Epithelial cell of prostate (primary cell): ENCODE measurements around the gene NECAB2.
"Not testable (repeated sequence)": the region's sequence is repeated elsewhere in the genome, so short reads cannot be mapped to it uniquely, and the experiment has no call there.

Experiments
- DNase-seq: peaks from one replicate; pipeline ENCODE4 v3.0.0-alpha.2; 2011; ENCODE audit warnings: low read depth, low spot score
- H3K27ac ChIP-seq: fragments of 450-650 bp; 2 replicates; pipeline ENCODE4 v1.5.1; 2017; ENCODE audit warnings: mild to moderate bottlenecking

Gene NECAB2

DNA sequence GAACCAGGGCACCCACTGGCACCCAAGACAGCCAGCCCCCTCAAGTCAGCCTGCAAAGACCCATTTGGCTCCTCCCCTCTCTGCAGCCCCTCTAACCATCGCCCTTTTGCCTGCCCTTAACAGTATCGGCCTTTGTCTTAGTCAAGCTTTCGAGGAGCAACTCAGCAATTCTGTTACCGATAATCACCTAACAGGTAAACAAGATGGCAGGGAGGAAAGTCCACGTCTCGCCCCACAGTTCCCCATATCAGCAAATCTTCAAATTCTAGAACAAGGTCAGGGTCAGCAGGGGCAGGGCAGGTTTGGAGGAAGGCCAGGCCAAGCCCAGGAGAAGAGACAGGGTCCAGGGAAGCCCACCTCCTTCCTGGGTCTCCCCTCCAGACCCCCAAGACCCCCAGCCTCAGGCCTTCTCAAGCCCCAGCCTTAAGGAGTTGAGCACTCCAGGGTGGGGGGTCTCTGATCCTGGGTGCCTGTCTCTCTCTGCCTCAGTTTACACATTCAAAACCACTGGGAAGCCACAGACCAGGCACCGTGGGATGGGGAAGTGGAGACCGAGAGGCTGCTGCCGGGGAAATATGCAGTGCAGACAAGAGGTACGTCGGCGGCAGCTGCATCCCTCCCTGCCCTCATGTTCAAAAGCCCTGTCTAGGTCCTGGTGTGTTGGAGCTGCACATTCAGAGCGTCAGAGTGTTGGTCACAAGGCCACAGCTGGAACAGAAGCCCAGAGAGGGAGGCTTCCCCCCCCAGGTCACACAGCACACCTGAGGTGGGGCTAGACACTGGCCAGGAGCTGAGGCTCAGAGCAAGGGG is 18.9 kb upstream of the NECAB2 start:
- DNase-seq, result no peak
- no peak overlapping the region for H3K27ac ChIP-seq

DNA sequence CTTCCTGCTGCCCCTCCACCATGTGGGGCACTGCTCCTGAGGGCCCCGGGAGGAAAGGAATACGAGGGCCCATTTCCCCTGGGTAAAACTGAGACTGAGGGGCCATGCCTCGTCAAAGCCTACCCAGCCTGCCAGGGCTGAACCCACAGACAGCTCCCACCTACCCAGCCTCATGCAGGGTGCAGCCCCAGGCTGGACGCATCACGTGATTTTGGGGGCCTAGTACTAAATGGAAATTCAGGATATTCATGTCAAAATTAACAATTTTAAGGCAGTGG is 18.4 kb upstream of the NECAB2 start:
- DNase-seq, result no peak
- no peak overlapping the region for H3K27ac ChIP-seq

DNA sequence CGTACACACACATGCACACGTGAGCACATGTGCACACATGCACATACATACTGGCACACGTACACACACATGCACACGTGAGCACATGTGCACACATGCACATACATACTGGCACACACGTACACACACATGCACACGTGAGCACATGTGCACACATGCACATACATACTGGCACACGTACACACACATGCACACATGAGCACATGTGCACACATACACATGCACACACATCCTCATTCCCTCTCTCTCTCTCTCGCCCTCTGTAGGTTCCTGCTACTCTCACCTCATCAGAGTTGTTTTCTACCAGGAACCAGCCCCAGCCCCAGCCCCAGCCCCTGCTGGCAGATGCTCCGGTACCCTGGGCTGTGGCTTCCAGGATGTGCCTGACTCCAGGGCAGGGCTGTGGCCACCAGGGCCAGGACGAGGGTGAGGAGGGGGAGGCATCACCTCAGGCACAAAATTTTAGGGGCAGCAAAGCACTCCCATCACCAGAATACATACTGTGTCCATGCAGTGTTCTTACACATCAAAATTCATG is 17.1 kb upstream of the NECAB2 start:
- not testable (repeated sequence) for DNase-seq, H3K27ac ChIP-seq

DNA sequence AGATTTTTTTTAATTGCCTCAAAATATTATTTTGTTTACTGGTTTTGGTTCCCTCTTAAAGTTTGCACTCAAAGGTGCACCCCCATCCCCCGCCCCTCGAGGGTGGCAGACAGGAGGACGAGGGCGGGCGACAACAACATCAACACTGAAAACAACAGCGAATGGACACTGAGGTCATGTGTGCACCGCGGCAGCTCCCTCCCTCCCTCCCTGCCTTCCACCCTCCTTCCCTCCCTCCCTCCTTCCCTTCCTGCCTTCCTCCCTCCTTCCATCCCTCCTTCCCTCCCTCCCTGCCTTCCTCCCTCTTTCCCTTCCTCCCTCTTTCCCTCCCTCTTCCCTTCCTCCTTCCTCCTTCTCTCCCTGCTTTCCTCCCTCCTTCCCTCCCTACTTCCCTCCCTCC is 16.5 kb upstream of the NECAB2 start:
- no peak for DNase-seq
- no peak overlapping the region for H3K27ac ChIP-seq

DNA sequence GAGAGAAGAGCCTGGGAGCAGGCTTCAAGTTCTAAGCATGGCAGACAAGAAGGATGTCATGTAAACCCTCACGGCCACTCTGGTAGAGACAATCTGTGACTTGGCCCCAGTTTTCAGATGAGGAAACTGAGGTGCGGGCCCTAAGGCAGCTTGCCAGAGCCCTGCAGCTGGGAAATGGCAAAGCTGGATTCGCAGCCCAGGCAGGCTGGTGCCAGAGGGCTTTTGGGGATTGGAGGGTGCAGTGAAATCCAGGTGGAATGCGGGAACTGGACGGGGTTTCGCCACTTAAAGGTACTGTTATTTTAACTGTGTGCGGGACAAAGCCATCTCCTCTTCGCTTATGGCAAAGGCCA is 15.5 kb upstream of the NECAB2 start:
- no peak for DNase-seq
- peak overlapping the region; percentile 79 for H3K27ac ChIP-seq

DNA sequence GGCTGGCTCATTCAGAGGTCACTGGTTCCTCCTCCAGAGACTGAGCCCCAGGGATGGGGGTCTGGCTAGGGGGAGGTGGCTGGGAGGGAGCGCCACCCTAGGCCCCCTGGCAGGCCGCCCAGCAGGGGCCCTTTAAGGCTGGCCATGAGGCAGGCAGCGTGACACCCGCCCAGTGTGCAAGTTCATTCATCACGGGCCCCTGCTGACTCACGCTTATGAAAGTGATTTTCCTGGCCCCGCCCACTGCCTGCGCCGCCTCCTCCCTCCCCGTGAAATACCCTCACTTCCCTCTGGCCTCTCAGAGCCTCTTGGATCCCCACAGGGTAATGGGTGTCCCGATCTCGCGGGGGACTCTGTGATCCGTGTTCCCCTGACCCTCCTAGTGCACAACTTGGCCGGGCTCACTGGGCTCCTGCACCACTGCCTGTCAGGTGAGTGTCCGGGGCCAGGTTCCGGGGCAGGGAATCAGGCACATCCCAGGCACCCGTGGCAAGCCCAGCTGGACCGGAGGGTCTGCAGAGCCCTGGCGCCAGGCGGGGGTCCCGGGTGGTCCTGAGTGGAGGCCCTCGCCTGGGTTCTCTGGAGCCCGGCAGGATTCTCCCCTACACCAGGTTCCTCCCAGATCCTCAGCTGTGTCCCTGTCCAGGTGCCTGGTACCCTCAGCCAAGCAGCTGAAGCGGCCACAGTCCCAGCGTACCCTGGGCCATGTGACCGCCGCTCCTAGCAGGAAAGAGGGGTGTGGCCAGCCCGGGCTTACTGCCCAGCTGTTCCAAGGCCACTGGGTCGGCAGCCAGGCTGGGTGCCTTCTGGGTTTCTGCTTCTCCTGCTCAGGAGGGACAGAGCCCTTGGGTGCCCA is 14.9 kb upstream of the NECAB2 start, which contains the start of gene OSGIN1:
Gene OSGIN1 (plus strand): TSS at position 301 of the 856 bp plus-strand sequence. CDS start 4,432 bp downstream, outside the sequence.
- H3K27ac ChIP-seq, result peak within 1 kb of the TSS; percentile 79

DNA sequence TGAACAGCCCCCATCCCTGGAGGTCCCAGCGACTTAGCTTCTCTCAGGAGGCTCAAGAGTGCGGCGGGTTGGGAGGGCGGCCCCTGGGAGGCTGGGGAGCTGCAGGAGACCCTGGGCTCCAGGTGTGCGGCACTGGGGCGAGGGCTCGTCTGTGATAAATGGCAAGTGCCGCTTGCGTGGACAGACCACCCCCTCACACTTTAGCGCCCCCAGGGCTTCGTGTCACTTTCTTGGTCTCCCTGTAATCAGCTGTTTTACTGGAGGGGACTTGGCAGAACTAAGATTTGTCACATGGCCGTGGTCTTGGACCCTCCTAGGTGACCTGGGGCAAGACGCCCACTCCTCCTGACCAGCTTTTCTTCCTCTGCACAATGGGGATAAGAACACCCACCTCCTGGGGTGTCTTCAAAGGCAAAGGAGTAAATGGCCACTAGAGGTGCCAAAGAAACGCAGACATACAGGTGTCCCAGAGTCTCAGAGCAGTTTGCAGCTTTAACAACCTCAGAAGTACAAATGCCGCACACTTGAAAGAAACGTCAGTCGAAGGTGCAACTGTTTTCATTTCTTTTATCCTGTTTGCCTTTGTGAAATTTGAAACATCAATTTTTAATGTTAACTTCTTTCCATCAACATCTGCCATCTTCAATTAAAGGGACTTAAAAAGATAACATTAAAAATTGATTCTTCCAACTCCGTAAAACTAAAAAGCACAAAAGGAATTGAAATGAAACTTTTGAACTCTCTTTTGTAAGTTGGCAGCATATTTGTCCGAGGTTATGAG is 14.1 kb upstream of the NECAB2 start:
- peak overlapping the region; percentile 79 for H3K27ac ChIP-seq
- DNase-seq, result no peak

More for the DNA sequence above, 14.9 kb upstream of the NECAB2 start, which contains the start of gene OSGIN1:
- DNase-seq, result peak; percentile 79

DNA sequence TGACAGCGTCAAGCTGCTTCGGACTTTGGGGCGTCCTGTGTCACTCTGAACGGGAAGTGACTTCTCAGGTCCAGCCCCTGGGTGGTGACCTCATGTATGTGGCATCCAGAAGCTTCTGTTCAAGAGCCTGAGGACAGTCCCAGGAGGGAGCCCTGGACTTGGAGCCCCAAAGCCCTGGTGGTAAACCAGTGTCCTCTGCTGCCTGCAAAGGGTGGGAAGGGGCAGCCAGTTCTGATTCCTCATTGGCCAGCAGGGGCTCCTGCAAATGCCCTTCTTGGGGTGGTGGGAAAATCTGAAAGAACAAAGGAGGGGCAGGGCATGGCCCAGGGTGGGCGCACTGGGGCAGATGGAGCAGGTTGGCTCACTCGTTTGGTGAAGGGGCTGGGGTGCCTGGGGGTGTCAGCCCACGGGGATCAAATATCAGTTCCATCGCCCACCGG is 13.4 kb upstream of the NECAB2 start:
- DNase-seq, result no peak
- peak overlapping the region; percentile 79 for H3K27ac ChIP-seq

DNA sequence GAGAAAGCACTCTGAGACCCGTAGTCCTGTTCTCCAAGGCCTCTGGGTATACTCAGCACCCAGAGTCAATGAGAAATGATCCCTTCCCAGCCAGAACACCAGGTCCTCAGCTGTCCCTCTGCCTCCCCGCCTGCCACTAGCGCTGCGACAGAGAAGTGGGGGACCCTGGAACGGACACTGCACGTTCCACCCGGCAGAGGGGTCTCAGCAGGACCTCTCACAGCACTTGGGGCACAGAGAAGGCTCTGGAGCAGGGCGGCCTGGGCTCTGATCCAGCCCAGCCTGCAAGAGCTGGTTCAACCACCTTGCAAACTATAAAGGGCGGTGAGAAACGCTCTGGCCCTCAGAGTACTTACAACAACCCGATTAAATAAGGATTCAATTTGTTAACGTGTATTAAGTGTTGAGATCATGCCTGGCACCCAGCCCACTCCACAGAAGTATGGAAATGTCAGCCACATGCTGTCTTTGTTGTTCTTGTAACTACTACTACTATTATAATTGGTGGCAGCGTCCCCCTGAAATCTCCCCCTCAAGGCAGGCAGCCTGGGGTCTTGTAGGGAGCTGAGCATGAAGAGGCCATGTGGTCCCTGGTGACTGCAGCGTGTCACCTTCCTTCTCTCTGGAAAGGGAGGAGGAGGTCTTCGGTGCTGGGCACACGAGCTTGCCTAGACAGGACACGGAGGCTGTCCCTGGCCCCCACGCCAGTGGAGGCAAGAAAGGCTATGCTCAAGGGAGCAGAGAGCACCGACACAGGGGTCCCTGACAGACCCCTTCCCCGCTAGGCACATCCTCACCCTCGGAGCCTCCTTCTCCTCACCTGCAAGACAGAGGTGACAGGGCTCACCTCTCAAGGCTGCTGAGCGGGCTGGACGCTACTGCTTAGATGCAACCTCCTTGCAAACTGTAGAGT is 12.6 kb upstream of the NECAB2 start:
- no peak overlapping the region for H3K27ac ChIP-seq
- DNase-seq, result no peak

DNA sequence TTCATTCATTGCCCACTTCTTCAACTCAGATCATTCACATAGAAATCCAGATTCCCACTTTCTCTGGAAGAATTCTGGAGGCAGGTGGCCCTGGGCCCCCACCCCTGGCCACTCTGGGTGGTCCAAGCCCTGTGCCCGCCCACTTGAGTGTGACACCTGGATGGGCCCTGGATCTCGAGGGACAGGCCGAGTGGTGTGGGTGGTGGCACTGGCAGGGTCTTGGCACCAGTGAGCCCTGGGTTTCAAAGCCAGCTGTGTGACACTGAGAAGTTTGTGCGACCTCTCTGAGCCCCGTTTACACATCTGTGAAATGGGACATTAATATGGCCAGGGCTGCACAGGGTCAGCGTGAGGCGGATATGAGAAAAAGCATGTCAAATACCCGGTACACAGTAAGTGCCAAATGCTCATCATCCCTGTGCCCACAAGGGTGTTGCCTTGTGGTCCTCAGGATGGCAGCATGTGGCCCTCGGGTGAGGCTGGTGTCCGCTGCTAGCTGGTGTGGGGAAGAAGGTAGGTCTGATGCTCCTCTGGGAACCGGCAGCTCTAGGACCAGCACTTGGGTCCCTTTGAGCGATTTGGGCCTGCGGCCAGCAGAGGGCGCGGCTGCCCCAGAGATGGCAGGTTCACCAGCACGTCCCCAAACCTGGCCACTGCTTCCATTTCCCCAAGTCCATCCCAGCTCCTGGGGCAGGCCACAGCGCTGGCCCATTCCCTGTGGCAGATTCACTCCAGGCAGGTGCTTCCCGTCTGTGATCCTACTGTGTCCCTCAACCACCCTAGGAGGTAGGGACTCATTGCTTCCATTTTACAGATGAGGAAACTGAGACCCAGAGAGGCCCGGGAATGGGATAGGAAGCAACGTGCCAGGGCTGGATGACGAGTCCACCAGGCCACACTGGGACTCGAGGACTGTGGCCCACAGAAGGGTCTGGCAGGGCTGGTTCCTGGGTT is 11.4 kb upstream of the NECAB2 start:
- no peak overlapping the region for H3K27ac ChIP-seq
- DNase-seq, result no peak

DNA sequence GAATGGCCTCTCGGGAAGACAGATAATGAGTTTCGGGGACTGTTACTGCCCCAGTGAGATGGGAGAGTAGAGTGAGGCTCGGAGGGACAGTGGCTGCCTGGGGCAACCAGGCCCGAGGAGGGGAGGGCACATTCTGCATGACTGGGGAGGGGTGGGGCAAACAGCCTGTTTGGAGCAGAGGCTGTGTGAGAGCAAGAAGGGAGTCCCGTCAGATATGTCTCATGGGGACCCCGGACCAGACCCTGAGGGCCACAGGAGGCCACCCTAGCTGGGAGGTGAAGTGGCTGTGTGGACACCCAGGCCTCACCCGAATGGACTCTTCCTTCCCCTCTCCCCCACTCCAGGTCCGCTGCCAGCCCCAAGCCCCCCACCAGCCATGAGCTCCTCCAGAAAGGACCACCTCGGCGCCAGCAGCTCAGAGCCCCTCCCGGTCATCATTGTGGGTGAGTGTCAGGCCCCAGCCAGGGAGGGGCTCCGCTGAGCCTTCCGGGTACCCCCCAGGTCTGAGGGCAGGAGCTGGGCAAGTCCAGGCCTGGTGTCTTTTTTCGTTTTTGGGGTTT is 10.7 kb upstream of the NECAB2 start:
- no peak for DNase-seq
- H3K27ac ChIP-seq, result no peak overlapping the region

DNA sequence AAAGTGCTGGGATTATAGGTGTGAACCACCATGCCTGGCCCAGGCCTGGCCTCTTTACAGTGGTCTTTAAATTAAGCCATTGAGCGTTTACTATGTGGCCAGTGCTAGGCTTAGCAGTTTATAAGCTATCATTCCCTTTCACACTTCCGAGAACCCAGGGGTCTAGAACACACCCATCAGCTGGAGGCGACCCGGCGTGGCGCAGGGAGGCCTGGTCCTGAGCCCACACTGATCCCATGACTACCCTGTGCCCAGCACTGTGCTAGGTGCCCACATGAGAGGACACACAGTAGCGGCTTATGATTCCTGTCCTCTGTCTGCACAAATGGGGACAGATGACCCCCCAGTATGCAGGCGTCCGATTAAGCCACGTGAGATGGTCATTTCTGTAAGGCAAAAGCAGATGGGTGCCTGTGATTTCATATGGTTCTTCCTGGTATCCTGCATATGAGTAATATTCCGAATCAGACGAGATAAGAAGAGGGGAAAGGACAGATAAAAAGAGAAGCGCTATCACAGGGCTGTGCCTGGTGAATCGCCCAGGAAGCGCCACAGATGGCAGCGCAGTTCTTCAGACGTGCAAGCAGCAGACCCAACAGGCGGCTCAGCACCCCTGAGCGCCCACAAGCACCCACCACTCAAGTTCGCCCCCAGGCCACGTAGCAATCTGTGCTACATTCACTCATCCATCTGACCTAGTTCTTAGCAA is 9.8 kb upstream of the NECAB2 start:
- no peak for DNase-seq
- H3K27ac ChIP-seq, result no peak overlapping the region

DNA sequence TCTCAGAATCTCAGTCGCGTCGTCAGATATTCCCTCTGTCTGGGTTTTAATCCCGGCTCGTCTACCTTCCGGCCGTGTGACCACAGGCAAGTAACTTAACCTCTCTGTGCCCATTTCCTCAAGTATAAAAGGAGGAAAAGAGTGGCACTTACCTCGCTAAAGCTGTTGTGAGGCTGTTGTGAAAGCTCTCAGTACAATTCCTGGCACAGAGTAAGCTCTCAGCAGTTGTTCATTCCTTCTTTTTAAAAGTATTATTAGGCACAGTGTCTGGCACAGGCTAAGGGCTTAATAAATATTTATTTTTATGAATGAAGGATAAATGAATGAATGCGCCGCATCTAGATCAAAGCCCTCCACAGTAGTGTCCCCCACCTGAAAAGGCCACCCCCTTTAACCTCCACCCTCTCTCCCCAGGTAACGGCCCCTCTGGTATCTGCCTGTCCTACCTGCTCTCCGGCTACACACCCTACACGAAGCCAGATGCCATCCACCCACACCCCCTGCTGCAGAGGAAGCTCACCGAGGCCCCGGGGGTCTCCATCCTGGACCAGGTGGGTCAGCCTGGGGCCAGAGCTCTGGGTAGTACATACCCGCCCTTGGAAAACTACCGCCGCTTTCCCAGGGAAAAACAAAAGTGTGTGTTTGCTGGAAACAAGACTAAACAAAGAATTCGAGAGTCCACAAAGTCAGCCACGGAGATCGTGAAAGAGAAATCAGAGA is 9.0 kb upstream of the NECAB2 start:
- DNase-seq, result no peak
- no peak overlapping the region for H3K27ac ChIP-seq

DNA sequence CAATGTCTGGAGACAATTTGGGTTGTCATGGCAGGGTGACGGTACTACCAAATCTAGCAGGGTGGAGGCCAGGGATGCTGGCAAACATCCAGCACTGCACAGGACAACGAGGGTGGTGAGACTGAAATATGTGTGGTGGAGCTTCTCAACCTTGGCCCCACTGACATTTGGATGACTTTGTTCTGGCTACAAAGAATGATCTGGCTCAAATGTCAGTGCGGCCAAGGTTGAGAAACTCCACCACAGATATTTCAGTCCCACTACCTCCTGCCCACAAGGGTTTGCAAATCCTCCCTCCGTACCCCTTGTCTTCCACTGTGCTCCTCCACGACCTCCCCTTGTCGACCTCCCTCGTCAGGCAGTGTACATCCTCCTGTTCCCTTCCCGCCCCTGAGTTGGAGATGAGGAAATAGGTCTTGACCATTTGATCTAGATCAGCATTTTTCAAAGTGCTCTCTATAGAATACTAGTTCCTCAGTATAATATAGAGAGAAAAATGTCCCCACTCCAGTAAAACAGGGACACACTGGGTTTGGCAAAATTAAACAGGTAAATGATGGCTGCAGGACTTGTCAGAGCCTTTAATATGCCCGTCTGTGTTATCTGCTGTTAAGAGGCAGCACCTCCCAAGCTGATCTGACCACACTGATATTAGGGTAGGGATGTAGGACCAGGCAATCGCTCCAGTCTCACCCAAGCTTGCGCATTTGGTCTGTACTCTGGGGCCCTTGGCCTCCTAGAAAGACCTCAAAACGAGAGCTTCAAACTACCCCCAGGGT is 8.2 kb upstream of the NECAB2 start:
- no peak overlapping the region for H3K27ac ChIP-seq

DNA sequence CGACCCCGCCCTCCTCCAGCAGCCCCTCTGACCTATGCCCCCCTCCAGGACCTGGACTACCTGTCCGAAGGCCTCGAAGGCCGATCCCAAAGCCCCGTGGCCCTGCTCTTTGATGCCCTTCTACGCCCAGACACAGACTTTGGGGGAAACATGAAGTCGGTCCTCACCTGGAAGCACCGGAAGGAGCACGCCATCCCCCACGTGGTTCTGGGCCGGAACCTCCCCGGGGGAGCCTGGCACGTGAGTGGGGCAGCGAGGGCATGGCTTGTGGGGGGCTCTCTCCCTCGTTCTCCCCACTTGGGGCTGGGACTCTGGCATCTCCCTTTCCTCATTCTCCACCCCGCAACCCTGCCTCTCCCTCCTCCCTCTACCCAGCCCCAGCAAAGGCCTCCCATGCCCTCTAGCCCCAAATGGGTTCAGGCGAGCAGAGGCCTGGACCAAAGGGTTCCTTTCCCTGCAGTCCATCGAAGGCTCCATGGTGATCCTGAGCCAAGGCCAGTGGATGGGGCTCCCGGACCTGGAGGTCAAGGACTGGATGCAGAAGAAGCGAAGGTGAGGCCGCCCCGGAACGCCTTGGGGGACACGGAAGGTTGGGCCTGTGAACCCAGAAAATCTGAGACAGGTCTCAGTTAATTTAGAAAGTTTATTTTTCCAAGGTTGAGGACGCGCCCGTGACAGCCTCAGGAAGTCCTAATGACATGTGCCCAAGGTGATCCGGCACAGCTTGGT is 7.4 kb upstream of the NECAB2 start:
- H3K27ac ChIP-seq, result no peak overlapping the region
- no peak for DNase-seq

More for the DNA sequence above, 8.2 kb upstream of the NECAB2 start:
- DNase-seq, result no peak
